ENCODE measurements around the gene TNFRSF18.

TNFRSF18 gene

DNA sequence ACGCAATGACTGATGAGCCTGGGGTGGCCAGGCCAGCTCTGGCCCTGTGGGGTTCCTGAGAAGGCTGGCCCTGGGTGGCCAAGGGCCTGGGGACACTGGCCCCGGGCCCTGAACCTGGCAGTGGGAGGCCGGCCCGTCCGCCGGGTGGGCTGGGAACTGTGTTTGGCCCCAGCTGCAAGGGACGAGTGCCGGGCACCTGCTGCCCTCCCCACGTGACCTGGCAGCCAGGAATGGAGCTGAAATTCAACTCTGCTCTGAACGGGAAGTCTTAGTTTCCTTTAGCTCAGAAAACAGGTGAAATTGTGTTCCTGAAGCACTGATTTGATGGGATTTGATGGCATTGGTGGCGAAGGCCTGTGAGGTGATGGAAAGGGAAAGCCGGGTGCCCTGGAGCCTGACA, 40.9 kb downstream of the TNFRSF18 start:
- Histone ChIP-seq H3K27me3 (ENCODE audit: insufficient read depth, low read length, poor library complexity) (peaks cover 3% of the 10 kb centered on the region), H2AFZ (ENCODE audit: low read depth, low read length) (no peak overlapping the region), H3K27ac (ENCODE audit: low read length) (no peak overlapping the region), H3K36me3 (ENCODE audit: insufficient read depth, low read length) (no peaks in the 10 kb centered on the region), H3K9ac (ENCODE audit: low read depth, low read length) (no peak overlapping the region), H4K20me1 (ENCODE audit: insufficient read depth, low read length) (peaks cover 2% of the 10 kb centered on the region; the same call in 1 of the 2 replicates), H3K4me1 (ENCODE audit: insufficient read depth, low read length) (no peaks in the 10 kb centered on the region), H3K4me2 (ENCODE audit: insufficient read depth, low read length) (no peak overlapping the region), H3K79me2 (ENCODE audit: insufficient read depth, low read length) (no peaks in the 10 kb centered on the region), H3K4me3 (ENCODE audit: low read depth in 1 of 2, low read length in 2 of 2) (no peak overlapping the region), H3K9me3 (ENCODE audit: insufficient read depth, low read length, severe bottlenecking) (no peaks in the 10 kb centered on the region)
- TF ChIP-seq CTCF (IDR thresholded peaks at IDR 0.05; ENCODE audit: borderline replicate concordance, extremely low read depth, low read length, poor library complexity, severe bottlenecking): no peak
- TF ChIP-seq EZH2 (IDR thresholded peaks at IDR 0.05; ENCODE audit: borderline replicate concordance, low read depth, low read length, severe bottlenecking): no peak
- DNase-seq: no peak
- ATAC-seq (ENCODE audit: insufficient read depth, low read depth): no peak

GRCh38 chr1:1164701-1165451, 41.5 kb downstream of the TNFRSF18 start:
- Histone ChIP-seq H3K27me3 (ENCODE audit: insufficient read depth, low read length, poor library complexity) (no peaks in the 10 kb centered on the region), H3K27ac (ENCODE audit: low read length) (no peak overlapping the region), H2AFZ (ENCODE audit: low read depth, low read length) (no peak overlapping the region), H3K79me2 (ENCODE audit: insufficient read depth, low read length) (no peaks in the 10 kb centered on the region), H3K9ac (ENCODE audit: low read depth, low read length) (no peak overlapping the region), H3K4me3 (ENCODE audit: low read depth in 1 of 2, low read length in 2 of 2) (no peak overlapping the region), H3K9me3 (ENCODE audit: insufficient read depth, low read length, severe bottlenecking) (no peaks in the 10 kb centered on the region), H3K4me2 (ENCODE audit: insufficient read depth, low read length) (no peak overlapping the region), H4K20me1 (ENCODE audit: insufficient read depth, low read length) (no peaks in the 10 kb centered on the region; the same call in 1 of the 2 replicates), H3K36me3 (ENCODE audit: insufficient read depth, low read length) (no peaks in the 10 kb centered on the region), H3K4me1 (ENCODE audit: insufficient read depth, low read length) (no peaks in the 10 kb centered on the region)
- ATAC-seq (ENCODE audit: insufficient read depth, low read depth) (no peak), DNase-seq (no peak)
- TF ChIP-seq EZH2 (IDR thresholded peaks at IDR 0.05; ENCODE audit: borderline replicate concordance, low read depth, low read length, severe bottlenecking) (no peak), CTCF (IDR thresholded peaks at IDR 0.05; ENCODE audit: borderline replicate concordance, extremely low read depth, low read length, poor library complexity, severe bottlenecking) (no peak)

- Histone ChIP-seq H3K9ac (ENCODE audit: low read depth, low read length) (no peak overlapping the region), H3K4me3 (ENCODE audit: low read depth in 1 of 2, low read length in 2 of 2) (no peak overlapping the region)
Observed at GRCh38 chr1:1164361-1164700, 42.1 kb downstream of the TNFRSF18 start.

More at GRCh38 chr1:1164361-1164700, 42.1 kb downstream of the TNFRSF18 start:
- Histone ChIP-seq H4K20me1 (ENCODE audit: insufficient read depth, low read length) (no peaks in the 10 kb centered on the region), H3K36me3 (ENCODE audit: insufficient read depth, low read length) (no peaks in the 10 kb centered on the region), H3K9me3 (ENCODE audit: insufficient read depth, low read length, severe bottlenecking) (no peaks in the 10 kb centered on the region), H3K4me1 (ENCODE audit: insufficient read depth, low read length) (no peaks in the 10 kb centered on the region), H3K4me2 (ENCODE audit: insufficient read depth, low read length) (no peak overlapping the region), H3K27me3 (ENCODE audit: insufficient read depth, low read length, poor library complexity) (no peaks in the 10 kb centered on the region), H3K27ac (ENCODE audit: low read length) (no peak overlapping the region), H3K79me2 (ENCODE audit: insufficient read depth, low read length) (no peaks in the 10 kb centered on the region), H2AFZ (ENCODE audit: low read depth, low read length) (no peak overlapping the region)
- ATAC-seq (ENCODE audit: insufficient read depth, low read depth): no peak
- TF ChIP-seq EZH2 (IDR thresholded peaks at IDR 0.05; ENCODE audit: borderline replicate concordance, low read depth, low read length, severe bottlenecking): no peak
- no peak for TF ChIP-seq CTCF (IDR thresholded peaks at IDR 0.05; ENCODE audit: borderline replicate concordance, extremely low read depth, low read length, poor library complexity, severe bottlenecking)
- no peak for DNase-seq
